A549 (cell line): Measurements from ENCODE around the gene SPINK8. TPM values are rescaled to one million over a fixed set of nuclear protein-coding genes. Genes with fewer than 3 reads are reported as not detected.

Experiments
- ATAC-seq, 2 experiments: fragments of 200-7000 bp in 1 of 2; fragments of >200 bp in 1 of 2; cut with Nextera tagmentation in 1 of 2; cut with Tn5 transposase in 1 of 2; 3 replicates each; pipeline versions ENCODE4 v1.8.0 to v1.9.1; 2018 to 2020; ENCODE audit warnings: mild to moderate bottlenecking in 1 of 2, moderate library complexity in 1 of 2
- CTCF ChIA-PET: fragments of 300-600 bp; sonication (Branson Sonifier 250); formaldehyde crosslinking; extraction: SDS; loops from one replicate; lab custom pipeline; 2021; ENCODE audit warnings: antibody characterized with exemption, inconsistent platforms; lab: Yijun Ruan, JAX
- POLR2A ChIA-PET: fragments of 350-600 bp; formaldehyde crosslinking; extraction: SDS; loops from one replicate; lab custom pipeline; 2021; ENCODE audit warnings: antibody characterized with exemption, inconsistent platforms; lab: Yijun Ruan, JAX
- DNase-seq, 2 experiments: peaks; one replicate each; pipeline versions ENCODE4 v3.0.0 to v3.0.0-alpha.2; 2011 to 2016; ENCODE audit warnings: low read depth in 1 of 2, low spot score in 1 of 2
- FAIRE-seq: peaks from 2 replicates; lab custom pipeline; 2011; peaks lifted over from hg19 to GRCh38; lab: Jason Lieb, UNC
- H3K27ac ChIP-seq, 2 experiments: fragments of >200 bp; sonication (Bioruptor Twin); formaldehyde crosslinking; 3 replicates each; pipeline ENCODE4 v1.5.1; 2016 to 2017
- H3K4me1 ChIP-seq: fragments of >200 bp; sonication (Bioruptor Twin); formaldehyde crosslinking; 3 replicates; pipeline ENCODE4 v1.6.1; 2016
- H3K4me2 ChIP-seq: fragments of >200 bp; sonication (Bioruptor Twin); formaldehyde crosslinking; 3 replicates; pipeline ENCODE4 v1.6.1; 2016
- H3K4me3 ChIP-seq: fragments of >200 bp; sonication (Bioruptor Twin); formaldehyde crosslinking; 3 replicates; pipeline ENCODE4 v1.5.1; 2016
- H3K9me3 ChIP-seq: fragments of >200 bp; sonication (Bioruptor Twin); formaldehyde crosslinking; 3 replicates; pipeline ENCODE4 v1.6.1; 2016
- BHLHE40 ChIP-seq: IDR thresholded peaks from 2 replicates; pipeline ENCODE4 v1.6.1; 2012; ENCODE audit warnings: low read depth, low read length, inconsistent platforms
- CHD2 ChIP-seq: fragments of 150-350 bp; IDR thresholded peaks from 2 replicates; pipeline ENCODE4 v1.6.1; 2014; ENCODE audit warnings: low read length; ENCODE audit not compliant: partially characterized antibody
- EHF ChIP-seq: fragments of 250-450 bp; sonication (Bioruptor Pico); IDR thresholded peaks from 2 replicates; pipeline ENCODE4 v1.5.0; 2020; ENCODE audit warnings: mild to moderate bottlenecking
- ESRRA ChIP-seq: fragments of 150-350 bp; IDR thresholded peaks from 2 replicates; pipeline ENCODE4 v1.6.1; 2014; ENCODE audit warnings: mild to moderate bottlenecking, low read length, borderline replicate concordance
- FOSB ChIP-seq: fragments of 250-450 bp; sonication (Bioruptor Pico); IDR thresholded peaks from 2 replicates; pipeline ENCODE4 v1.5.0; 2020; ENCODE audit warnings: mild to moderate bottlenecking, moderate library complexity
- FOSL2 ChIP-seq, 2 experiments: fragments of 450-650 bp in 1 of 2; fragments of >200 bp in 1 of 2; sonication (Bioruptor Twin) in 1 of 2; formaldehyde crosslinking; IDR thresholded peaks; 2 replicates each; pipeline versions ENCODE4 v1.5.0 to v1.6.1; 2016 to 2020; ENCODE audit warnings: mild to moderate bottlenecking in 1 of 2, moderate library complexity in 1 of 2
- GATA3 ChIP-seq: IDR thresholded peaks from 2 replicates; pipeline ENCODE4 v1.6.1; 2012; ENCODE audit warnings: borderline replicate concordance
- HDAC2 ChIP-seq: fragments of 200-600 bp; sonication (generic); IDR thresholded peaks from 2 replicates; pipeline ENCODE4 v1.6.1; 2016
- HOXB13 ChIP-seq: fragments of 250-450 bp; sonication (Bioruptor Pico); IDR thresholded peaks from 2 replicates; pipeline ENCODE4 v1.5.0; 2020; ENCODE audit warnings: low read depth, mild to moderate bottlenecking, moderate library complexity
- JUN ChIP-seq, 2 experiments: fragments of >200 bp; sonication (Bioruptor Twin); formaldehyde crosslinking; IDR thresholded peaks; 2 replicates in 1 of 2; 3 replicates in 1 of 2; pipeline ENCODE4 v1.6.1; 2016 to 2017
- JUNB ChIP-seq: fragments of >200 bp; sonication (Bioruptor Twin); formaldehyde crosslinking; IDR thresholded peaks from 2 replicates; pipeline ENCODE4 v1.6.1; 2016
- KDM1A ChIP-seq: fragments of 200-600 bp; sonication (generic); IDR thresholded peaks from 2 replicates; pipeline ENCODE4 v1.6.1; 2016; ENCODE audit warnings: low read depth, mild to moderate bottlenecking
- KDM5A ChIP-seq: fragments of 200-600 bp; sonication (generic); IDR thresholded peaks from 2 replicates; pipeline ENCODE4 v1.6.1; 2016; ENCODE audit warnings: antibody characterized with exemption, mild to moderate bottlenecking
- POLR2A ChIP-seq: IDR thresholded peaks from 2 replicates; pipeline ENCODE4 v1.6.1; 2012; ENCODE audit warnings: mild to moderate bottlenecking, low read length
- RAD21 ChIP-seq, 2 experiments: fragments of >200 bp in 1 of 2; sonication (Bioruptor Twin) in 1 of 2; formaldehyde crosslinking in 1 of 2; IDR thresholded peaks in 1 of 2; conservative IDR thresholded peaks in 1 of 2; 2 replicates in 1 of 2; 3 replicates in 1 of 2; pipeline ENCODE4 v1.6.1; 2012 to 2018; ENCODE audit warnings: inconsistent platforms in 1 of 2
- RARB ChIP-seq: fragments of 250-450 bp; sonication (Bioruptor Pico); IDR thresholded peaks from 2 replicates; pipeline ENCODE4 v1.8.0; 2021; ENCODE audit warnings: mild to moderate bottlenecking, moderate library complexity
- TFCP2L1 ChIP-seq: fragments of 250-450 bp; sonication (Bioruptor Pico); IDR thresholded peaks from 2 replicates; pipeline ENCODE4 v1.5.0; 2021; ENCODE audit warnings: mild to moderate bottlenecking
- TP53 ChIP-seq: fragments of 250-450 bp; sonication (Bioruptor Pico); IDR thresholded peaks from 2 replicates; pipeline ENCODE4 v1.5.0; 2021; ENCODE audit warnings: mild to moderate bottlenecking, moderate library complexity
- ZFP36 ChIP-seq: fragments of 450-650 bp; IDR thresholded peaks from 2 replicates; pipeline ENCODE4 v1.6.1; 2014; ENCODE audit warnings: borderline replicate concordance; ENCODE audit not compliant: partially characterized antibody
- ZNF302 ChIP-seq: fragments of 250-450 bp; sonication (Bioruptor Pico); IDR thresholded peaks from 2 replicates; pipeline ENCODE4 v1.9.0; 2021; ENCODE audit warnings: inconsistent platforms, mild to moderate bottlenecking, moderate library complexity
- WGBS: methylation state at CpG from one replicate; pipeline ENCODE4 v1.1.6; 2017; ENCODE audit errors: missing lambda C conversion rate; 5-methylcytosine and 5-hydroxymethylcytosine counted together
- polyA plus RNA-seq, 4 experiments: library from polyadenylated mRNA; depleted of rRNA in 3 of 4; stranded (reverse); fragments of >200 nt; fragmentation: RNase III in 1 of 4; extraction: RNeasy Plus Mini Kit Qiagen cat#74134 plus additional on column Dnase treatment in 1 of 4; gene quantifications; 2 replicates in 3 of 4; 3 replicates in 1 of 4; pipeline ENCODE4 v1.2.3, GENCODE V29; 2011 to 2017
- TF ChIP-seq, protein P1 (sequence below): IDR thresholded peaks from 2 replicates; pipeline ENCODE4 v1.6.1; 2012; ENCODE audit warnings: low read depth, borderline replicate concordance
- TF ChIP-seq, protein P2 (sequence below): fragments of 200-600 bp; sonication (generic); IDR thresholded peaks from 2 replicates; pipeline ENCODE4 v1.6.1; 2016; ENCODE audit warnings: antibody characterized with exemption, mild to moderate bottlenecking, moderate library complexity
- TF ChIP-seq, protein P3 (sequence below): fragments of 250-450 bp; sonication (Bioruptor Pico); IDR thresholded peaks from 2 replicates; pipeline ENCODE4 v1.5.0; 2021; ENCODE audit warnings: mild to moderate bottlenecking, moderate library complexity, borderline replicate concordance
- TF ChIP-seq, protein P4 (sequence below): IDR thresholded peaks from 2 replicates; pipeline ENCODE4 v1.6.1; 2012
- TF ChIP-seq, protein P5 (sequence below): fragments of 450-650 bp; IDR thresholded peaks from 2 replicates; pipeline ENCODE4 v1.6.1; 2014; ENCODE audit warnings: antibody characterized with exemption

SPINK8 gene
- polyA plus RNA-seq, 2 of the 4 experiments (the other 2 are of a cell fraction) = not detected

DNA sequence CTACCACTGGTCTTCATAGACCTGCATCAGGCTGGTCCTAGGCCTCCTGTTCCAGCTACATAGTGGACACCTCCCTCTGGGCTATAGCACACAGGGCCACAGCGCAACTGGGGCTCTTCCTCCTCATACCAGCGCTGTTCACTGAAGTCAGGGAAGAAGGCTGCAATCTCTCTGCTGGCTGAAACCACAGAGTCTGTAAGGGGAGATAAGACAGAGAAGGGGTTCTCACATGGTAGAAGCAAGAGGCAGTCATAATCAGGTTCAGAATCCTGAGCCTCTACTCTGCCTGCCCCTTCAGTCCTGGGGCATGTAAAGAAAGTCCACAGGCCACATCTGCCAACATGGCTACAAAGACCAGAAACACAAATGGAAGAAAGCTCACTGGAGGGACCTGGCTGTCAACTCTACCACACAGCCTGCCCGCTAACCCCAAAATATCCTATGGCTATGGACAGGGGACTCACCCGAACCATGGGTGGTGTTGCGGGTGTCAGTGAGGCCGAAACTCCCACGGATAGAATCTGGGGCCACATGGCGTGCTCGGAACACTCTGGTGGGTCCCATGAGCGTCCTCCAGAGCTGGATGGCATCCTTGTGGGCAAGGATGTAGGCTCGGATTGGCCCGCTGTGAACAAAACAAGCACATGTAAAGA, 38.7 kb downstream of the SPINK8 start:
- Histone ChIP-seq H3K27ac (no peak overlapping the region), H3K9me3 (no peaks in the 10 kb centered on the region), H3K4me2 (no peak overlapping the region)
- TF ChIP-seq JUN (IDR thresholded peaks at IDR 0.05) = no peak
- TF ChIP-seq, protein P1, sequence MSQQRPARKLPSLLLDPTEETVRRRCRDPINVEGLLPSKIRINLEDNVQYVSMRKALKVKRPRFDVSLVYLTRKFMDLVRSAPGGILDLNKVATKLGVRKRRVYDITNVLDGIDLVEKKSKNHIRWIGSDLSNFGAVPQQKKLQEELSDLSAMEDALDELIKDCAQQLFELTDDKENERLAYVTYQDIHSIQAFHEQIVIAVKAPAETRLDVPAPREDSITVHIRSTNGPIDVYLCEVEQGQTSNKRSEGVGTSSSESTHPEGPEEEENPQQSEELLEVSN = no peak
- no peak for TF ChIP-seq RAD21 (conservative IDR thresholded peaks at IDR 0.05 in 1 of 2, IDR thresholded peaks at IDR 0.05 in 1 of 2)
- TF ChIP-seq FOSL2 (IDR thresholded peaks at IDR 0.05) = no peak
- no peak for TF ChIP-seq FOSL2 (CRISPR knock-in tag; IDR thresholded peaks at IDR 0.05)
- TF ChIP-seq TFCP2L1 (CRISPR knock-in tag) = no peak
- TF ChIP-seq FOSB = no peak
- TF ChIP-seq ZNF302 (CRISPR knock-in tag) = no peak
- TF ChIP-seq, all 56 proteins: peak for 0
- no peaks in the 10 kb centered on the region for H3K4me1 ChIP-seq
- POLR2A ChIA-PET = no interaction called here
- 96% methylated on average over 10 of the region's 12 CpGs for WGBS
- H3K4me3 ChIP-seq = no peak overlapping the region
- DNase-seq (no peak), FAIRE-seq (no peak), ATAC-seq (no peak)
- CTCF ChIA-PET = interaction anchor here (1.1 kb wide), 1 partner anchor 141 kb away, joined by 3 read pairs; no protein-coding TSS in a partner anchor

DNA sequence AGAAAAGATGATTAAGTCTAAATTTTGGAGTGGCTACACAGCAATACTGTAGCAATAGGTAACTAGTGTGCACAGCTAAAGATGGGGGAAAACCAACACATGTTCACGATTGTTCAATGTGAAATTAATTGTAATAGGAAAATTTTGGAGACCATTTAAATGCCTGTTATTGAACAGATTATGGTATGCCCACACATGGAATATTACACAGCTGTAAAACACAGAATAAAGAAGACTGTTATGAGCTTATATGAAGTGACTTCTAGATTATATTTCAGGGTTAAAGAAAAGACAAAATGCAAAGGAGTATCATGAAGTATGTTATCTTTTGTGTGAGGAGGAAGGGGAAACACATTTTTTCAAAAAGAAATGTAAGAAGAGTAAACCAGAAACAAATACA, 43.8 kb downstream of the SPINK8 start:
- no peaks in the 10 kb centered on the region for H3K4me1 ChIP-seq
- DNase-seq = no peak
- TF ChIP-seq JUN (IDR thresholded peaks at IDR 0.05) (no peak), GATA3 (no peak), ESRRA (no peak), TP53 (no peak), ZNF302 (CRISPR knock-in tag) (no peak), POLR2A (no peak), KDM1A (no peak), HOXB13 (no peak), JUNB (no peak), TFCP2L1 (CRISPR knock-in tag) (no peak), ZFP36 (no peak), HDAC2 (no peak), RARB (CRISPR knock-in tag) (no peak), BHLHE40 (no peak)
- TF ChIP-seq, protein P2, sequence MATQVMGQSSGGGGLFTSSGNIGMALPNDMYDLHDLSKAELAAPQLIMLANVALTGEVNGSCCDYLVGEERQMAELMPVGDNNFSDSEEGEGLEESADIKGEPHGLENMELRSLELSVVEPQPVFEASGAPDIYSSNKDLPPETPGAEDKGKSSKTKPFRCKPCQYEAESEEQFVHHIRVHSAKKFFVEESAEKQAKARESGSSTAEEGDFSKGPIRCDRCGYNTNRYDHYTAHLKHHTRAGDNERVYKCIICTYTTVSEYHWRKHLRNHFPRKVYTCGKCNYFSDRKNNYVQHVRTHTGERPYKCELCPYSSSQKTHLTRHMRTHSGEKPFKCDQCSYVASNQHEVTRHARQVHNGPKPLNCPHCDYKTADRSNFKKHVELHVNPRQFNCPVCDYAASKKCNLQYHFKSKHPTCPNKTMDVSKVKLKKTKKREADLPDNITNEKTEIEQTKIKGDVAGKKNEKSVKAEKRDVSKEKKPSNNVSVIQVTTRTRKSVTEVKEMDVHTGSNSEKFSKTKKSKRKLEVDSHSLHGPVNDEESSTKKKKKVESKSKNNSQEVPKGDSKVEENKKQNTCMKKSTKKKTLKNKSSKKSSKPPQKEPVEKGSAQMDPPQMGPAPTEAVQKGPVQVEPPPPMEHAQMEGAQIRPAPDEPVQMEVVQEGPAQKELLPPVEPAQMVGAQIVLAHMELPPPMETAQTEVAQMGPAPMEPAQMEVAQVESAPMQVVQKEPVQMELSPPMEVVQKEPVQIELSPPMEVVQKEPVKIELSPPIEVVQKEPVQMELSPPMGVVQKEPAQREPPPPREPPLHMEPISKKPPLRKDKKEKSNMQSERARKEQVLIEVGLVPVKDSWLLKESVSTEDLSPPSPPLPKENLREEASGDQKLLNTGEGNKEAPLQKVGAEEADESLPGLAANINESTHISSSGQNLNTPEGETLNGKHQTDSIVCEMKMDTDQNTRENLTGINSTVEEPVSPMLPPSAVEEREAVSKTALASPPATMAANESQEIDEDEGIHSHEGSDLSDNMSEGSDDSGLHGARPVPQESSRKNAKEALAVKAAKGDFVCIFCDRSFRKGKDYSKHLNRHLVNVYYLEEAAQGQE = no peak
- TF ChIP-seq, all 56 proteins: peak for 0
- no peak overlapping the region for H3K4me2 ChIP-seq
- POLR2A ChIA-PET = interaction anchor here (1.3 kb wide), 1 partner anchor 150 kb away, joined by 3 read pairs; the partner anchor contains the start of genes CCDC51 and TMA7
- H3K4me3 ChIP-seq = no peak overlapping the region
- CTCF ChIA-PET = interaction anchor here (1.0 to 2.6 kb wide), 3 partner anchors 16 to 146 kb away, joined by 3 to 10 read pairs (median 5); no protein-coding TSS in a partner anchor
- WGBS = 83% methylated on average over 1 of the region's 1 CpG
- ATAC-seq = no peak
- no peak for FAIRE-seq
- no peak overlapping the region for H3K27ac ChIP-seq
- peaks cover 3% of the 10 kb centered on the region; the same call in 1 of the 3 replicates for H3K9me3 ChIP-seq

DNA sequence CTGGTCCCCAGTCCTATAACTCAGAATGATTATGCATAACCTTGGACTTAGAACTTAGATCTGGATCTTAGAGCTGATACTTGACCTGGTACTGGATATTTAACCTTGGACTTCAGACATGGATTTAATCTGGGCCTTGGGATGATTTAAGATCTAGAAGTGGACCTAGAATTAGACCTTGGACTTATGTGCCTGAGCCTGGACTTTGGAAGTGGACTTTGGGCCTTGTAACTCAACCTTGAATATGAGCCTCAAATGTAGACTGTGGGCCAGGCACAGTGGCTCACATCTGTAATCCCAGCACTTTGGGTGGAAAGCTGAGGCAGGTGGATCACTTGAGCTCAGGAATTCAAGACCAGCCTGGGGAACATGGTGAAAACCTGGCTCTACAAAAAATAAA, 46.4 kb downstream of the SPINK8 start:
- H3K4me2 ChIP-seq = no peak overlapping the region
- ATAC-seq = no peak
- ChIA-PET POLR2A (no interaction called here), CTCF (interaction anchor here (0.9 kb wide), 1 partner anchor 149 kb away, joined by 3 read pairs; no protein-coding TSS in a partner anchor)
- H3K4me1 ChIP-seq = no peaks in the 10 kb centered on the region
- no peak overlapping the region for H3K27ac ChIP-seq
- DNase-seq = no peak
- FAIRE-seq = no peak
- H3K9me3 ChIP-seq = peaks cover 3% of the 10 kb centered on the region; the same call in 1 of the 3 replicates
- H3K4me3 ChIP-seq = no peak overlapping the region
- TF ChIP-seq POLR2A (no peak), ZFP36 (no peak), EHF (CRISPR knock-in tag) (no peak), JUN (IDR thresholded peaks at IDR 0.05) (no peak), TP53 (no peak), KDM5A (no peak), TFCP2L1 (CRISPR knock-in tag) (no peak), CHD2 (no peak)
- TF ChIP-seq, protein P1 = no peak
- TF ChIP-seq, protein P3, sequence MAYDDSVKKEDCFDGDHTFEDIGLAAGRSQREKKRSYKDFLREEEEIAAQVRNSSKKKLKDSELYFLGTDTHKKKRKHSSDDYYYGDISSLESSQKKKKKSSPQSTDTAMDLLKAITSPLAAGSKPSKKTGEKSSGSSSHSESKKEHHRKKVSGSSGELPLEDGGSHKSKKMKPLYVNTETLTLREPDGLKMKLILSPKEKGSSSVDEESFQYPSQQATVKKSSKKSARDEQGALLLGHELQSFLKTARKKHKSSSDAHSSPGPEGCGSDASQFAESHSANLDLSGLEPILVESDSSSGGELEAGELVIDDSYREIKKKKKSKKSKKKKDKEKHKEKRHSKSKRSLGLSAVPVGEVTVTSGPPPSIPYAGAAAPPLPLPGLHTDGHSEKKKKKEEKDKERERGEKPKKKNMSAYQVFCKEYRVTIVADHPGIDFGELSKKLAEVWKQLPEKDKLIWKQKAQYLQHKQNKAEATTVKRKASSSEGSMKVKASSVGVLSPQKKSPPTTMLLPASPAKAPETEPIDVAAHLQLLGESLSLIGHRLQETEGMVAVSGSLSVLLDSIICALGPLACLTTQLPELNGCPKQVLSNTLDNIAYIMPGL (CRISPR knock-in tag) = no peak
- TF ChIP-seq, protein P4, sequence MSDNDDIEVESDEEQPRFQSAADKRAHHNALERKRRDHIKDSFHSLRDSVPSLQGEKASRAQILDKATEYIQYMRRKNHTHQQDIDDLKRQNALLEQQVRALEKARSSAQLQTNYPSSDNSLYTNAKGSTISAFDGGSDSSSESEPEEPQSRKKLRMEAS = no peak
- TF ChIP-seq, protein P5, sequence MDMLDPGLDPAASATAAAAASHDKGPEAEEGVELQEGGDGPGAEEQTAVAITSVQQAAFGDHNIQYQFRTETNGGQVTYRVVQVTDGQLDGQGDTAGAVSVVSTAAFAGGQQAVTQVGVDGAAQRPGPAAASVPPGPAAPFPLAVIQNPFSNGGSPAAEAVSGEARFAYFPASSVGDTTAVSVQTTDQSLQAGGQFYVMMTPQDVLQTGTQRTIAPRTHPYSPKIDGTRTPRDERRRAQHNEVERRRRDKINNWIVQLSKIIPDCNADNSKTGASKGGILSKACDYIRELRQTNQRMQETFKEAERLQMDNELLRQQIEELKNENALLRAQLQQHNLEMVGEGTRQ = no peak
